ENCODE data around the gene CRYM. TPM values are rescaled to one million over a fixed set of nuclear protein-coding genes. Genes with fewer than 3 reads are reported as not detected.

Gene CRYM
- total RNA-seq, 1 donor from 2014 or later = 4.8 TPM

GRCh38 chr16:21217121-21217520 lies 61.0 kb downstream of the CRYM start:
- ATAC-seq = no peak
- Histone ChIP-seq H3K9me3 (no peaks in the 10 kb centered on the region), H3K27ac (no peak overlapping the region), H3K4me3 (no peak overlapping the region), H3K4me1 (no peaks in the 10 kb centered on the region), H3K27me3 (no peaks in the 10 kb centered on the region), H3K36me3 (no peaks in the 10 kb centered on the region)
- DNase-seq = no peak
- no peak for TF ChIP-seq CTCF (IDR thresholded peaks at IDR 0.05)
- intact Hi-C loops (cut with DNase I) = no loop called here

GRCh38 chr16:21214086-21214485 lies 64.0 kb downstream of the CRYM start:
- DNase-seq = no peak
- no peak for ATAC-seq
- Histone ChIP-seq H3K9me3 (no peaks in the 10 kb centered on the region), H3K4me1 (no peaks in the 10 kb centered on the region), H3K27me3 (no peaks in the 10 kb centered on the region), H3K36me3 (no peaks in the 10 kb centered on the region), H3K27ac (no peak overlapping the region), H3K4me3 (no peak overlapping the region)
- intact Hi-C loops (cut with DNase I) = no loop called here
- no peak for TF ChIP-seq CTCF (IDR thresholded peaks at IDR 0.05)

DNA sequence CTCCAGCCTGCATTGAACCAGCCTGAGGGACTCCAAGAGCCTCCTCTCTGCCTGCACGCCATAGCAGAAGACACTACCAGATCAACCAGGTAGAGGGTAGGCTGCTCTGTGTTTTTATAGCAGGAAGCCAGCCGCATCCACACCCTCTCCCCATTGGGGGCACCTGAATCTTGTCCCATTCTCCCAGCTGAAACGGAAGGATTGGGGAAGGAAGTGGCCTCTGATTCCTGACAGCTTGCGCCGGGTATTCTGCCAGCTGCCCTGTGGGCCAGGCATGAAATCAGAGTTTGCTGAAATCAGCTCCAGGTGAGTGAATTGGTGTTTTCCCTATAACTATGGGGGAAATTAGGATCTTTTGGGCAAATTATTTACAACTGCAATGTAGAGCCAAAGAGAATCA lies 66.6 kb downstream of the CRYM start, which contains the start of gene ZP2:
TSS of gene ZP2 (minus strand) at position 89 of the 400 bp plus-strand sequence. CDS start at position 62, 27 bp downstream.
- no peak for TF ChIP-seq CTCF (IDR thresholded peaks at IDR 0.05)
- no peaks in the 10 kb centered on the region for H3K36me3 ChIP-seq
- H3K4me3 ChIP-seq = no peak within 1 kb of the TSS
- no peaks in the 10 kb centered on the region for H3K27me3 ChIP-seq
- no peaks in the 10 kb centered on the region for H3K9me3 ChIP-seq
- intact Hi-C loops (cut with DNase I) = no loop called here
- DNase-seq (no peak), ATAC-seq (no peak)
- H3K27ac ChIP-seq = no peak within 1 kb of the TSS
- H3K4me1 ChIP-seq = no peaks in the 10 kb centered on the region

Other genes with a start within 250 kb of the CRYM start
- gene DNAH3, start 127.4 kb downstream of the CRYM start, total RNA-seq = 0.06 TPM
- 33.3 TPM for gene LDAF1, start 119.6 kb downstream of the CRYM start, total RNA-seq
- gene ZP2, start 66.7 kb downstream of the CRYM start, total RNA-seq = 0.67 TPM
- not detected for gene ANKS4B, start 44.6 kb downstream of the CRYM start, total RNA-seq

All from upper lobe of right lung (tissue), 1 donor.